Measurements from ENCODE around the gene GALNT12. TPM values are rescaled to one million over a fixed set of nuclear protein-coding genes. Genes with fewer than 3 reads are reported as not detected.

GALNT12 gene
- total RNA-seq, 4 donors from 2014 or later, result 18.9 to 58.6 (median 36.5) TPM

DNA sequence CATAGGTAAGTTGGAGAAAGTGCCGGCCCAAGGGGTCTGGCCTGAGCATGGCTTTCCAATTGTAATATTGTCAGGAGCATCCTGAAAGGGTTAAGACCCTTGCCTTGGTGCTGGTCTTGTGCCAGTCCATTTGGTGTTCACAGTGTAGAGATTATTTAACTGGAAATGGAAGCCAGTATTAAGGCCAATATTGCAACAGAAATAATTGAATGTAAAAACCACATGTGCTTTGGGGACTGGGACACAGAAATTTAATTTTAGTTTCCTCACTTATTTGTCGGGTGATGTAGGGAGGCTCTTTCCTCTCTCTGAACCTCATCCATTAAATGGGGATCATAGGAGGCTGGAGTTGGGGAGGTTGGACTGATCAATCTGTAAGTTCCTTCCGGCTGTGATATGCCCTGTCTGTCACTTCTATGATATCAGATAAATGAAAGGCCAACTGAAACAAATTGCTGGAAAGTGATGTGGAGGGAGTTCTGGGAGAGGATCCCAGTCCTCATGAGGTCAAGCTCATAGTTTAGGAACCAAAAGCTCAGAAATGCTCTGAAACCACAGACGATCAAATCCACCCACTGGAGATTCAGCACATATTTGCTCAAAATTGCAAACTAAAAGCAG lies 81.4 kb downstream of the GALNT12 start:
- Histone ChIP-seq H3K36me3 (no peaks in the 10 kb centered on the region), H3K27ac (no peak overlapping the region), H3K4me1 (peaks cover 0 to 9% of the 10 kb centered on the region in 2 donors), H3K4me3 (replicated peaks in 1 of 3) (no peak overlapping the region), H3K27me3 (no peaks in the 10 kb centered on the region), H3K9me3 (no peaks in the 10 kb centered on the region)
- WGBS, 2 donors, result 79 to 83% methylated on average over 4 of the region's 4 CpGs
- no peak for DNase-seq
- no peak for TF ChIP-seq CTCF (IDR thresholded peaks at IDR 0.05)
- intact Hi-C loops (cut with DNase I), result no loop called here

GRCh38 chr9:98890256-98890655 lies 82.8 kb downstream of the GALNT12 start:
- H3K9me3 ChIP-seq, result no peaks in the 10 kb centered on the region
- DNase-seq, result peak; percentile 38 to 44
- intact Hi-C loops (cut with DNase I), result no loop called here

GRCh38 chr9:98892288-98892687 lies 84.8 kb downstream of the GALNT12 start:
- no peaks in the 10 kb centered on the region for H3K36me3 ChIP-seq
- no peak for TF ChIP-seq CTCF (IDR thresholded peaks at IDR 0.05)
- no peak for TF ChIP-seq POLR2A (IDR thresholded peaks at IDR 0.05)
- WGBS, 2 donors, result 92 to 94% methylated on average over 1 of the region's 1 CpG
- intact Hi-C loops (cut with DNase I), result no loop called here
- no peak overlapping the region for H3K4me3 ChIP-seq (replicated peaks in 1 of 3)
- no peaks in the 10 kb centered on the region for H3K27me3 ChIP-seq
- DNase-seq, result no peak
- no peak overlapping the region for H3K27ac ChIP-seq
- H3K4me1 ChIP-seq, result peaks cover 0 to 5% of the 10 kb centered on the region in 2 donors
- no peaks in the 10 kb centered on the region for H3K9me3 ChIP-seq

More at GRCh38 chr9:98890256-98890655, 82.8 kb downstream of the GALNT12 start:
- TF ChIP-seq CTCF (IDR thresholded peaks at IDR 0.05) (no peak), POLR2A (IDR thresholded peaks at IDR 0.05) (no peak)
- WGBS, 2 donors, result 50 to 53% methylated on average over 5 to 7 of the region's 7 CpGs
- Histone ChIP-seq H3K4me1 (peaks cover 0 to 9% of the 10 kb centered on the region in 2 donors), H3K27me3 (no peaks in the 10 kb centered on the region), H3K36me3 (no peaks in the 10 kb centered on the region), H3K27ac (no peak overlapping the region), H3K4me3 (replicated peaks in 1 of 3) (no peak overlapping the region)

- Histone ChIP-seq H3K27ac (no peak overlapping the region), H3K9me3 (no peaks in the 10 kb centered on the region), H3K36me3 (no peaks in the 10 kb centered on the region), H3K27me3 (no peaks in the 10 kb centered on the region), H3K4me3 (replicated peaks in 1 of 3) (no peak overlapping the region), H3K4me1 (peaks cover 0 to 3% of the 10 kb centered on the region in 2 donors)
- intact Hi-C loops (cut with DNase I), result no loop called here
- 89 to 90% methylated on average over 4 of the region's 4 CpGs for WGBS, 2 donors
- TF ChIP-seq CTCF (IDR thresholded peaks at IDR 0.05), result no peak
- TF ChIP-seq POLR2A (IDR thresholded peaks at IDR 0.05), result no peak
- no peak for DNase-seq
These were observed 85.2 kb downstream of the GALNT12 start for GRCh38 chr9:98892690-98893089.

DNA sequence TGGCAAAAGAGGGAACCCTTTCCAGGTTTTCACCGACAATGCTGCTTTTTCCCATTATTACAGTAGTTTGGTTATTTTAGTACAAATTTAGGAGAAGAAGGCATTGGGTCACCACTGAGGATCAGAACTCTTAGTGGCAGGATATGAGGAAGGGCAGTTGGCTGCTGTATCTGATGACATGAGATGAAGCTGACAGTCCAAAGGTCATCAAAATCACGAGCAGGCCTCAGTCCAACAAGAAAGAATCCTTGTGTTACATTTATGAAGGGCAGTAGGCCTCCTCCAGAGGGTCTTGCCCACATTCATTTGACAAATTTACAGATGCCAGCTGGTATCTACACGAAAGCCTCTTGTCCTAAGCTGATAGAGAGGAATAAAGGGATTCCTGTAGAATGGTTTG lies 86.7 kb downstream of the GALNT12 start:
- H3K9me3 ChIP-seq, result no peaks in the 10 kb centered on the region
- H3K27ac ChIP-seq, result no peak overlapping the region
- TF ChIP-seq CTCF (IDR thresholded peaks at IDR 0.05) (no peak), POLR2A (IDR thresholded peaks at IDR 0.05) (no peak)
- intact Hi-C loops (cut with DNase I), result no loop called here
- DNase-seq, result no peak
- no peaks in the 10 kb centered on the region for H3K27me3 ChIP-seq
- no peaks in the 10 kb centered on the region for H3K36me3 ChIP-seq
- no peak overlapping the region for H3K4me3 ChIP-seq (replicated peaks in 1 of 3)
- WGBS, 2 donors, result 79 to 94% methylated on average over 3 of the region's 3 CpGs
- H3K4me1 ChIP-seq, result no peaks in the 10 kb centered on the region

All from thyroid gland (tissue), 4 donors.